Measurements from ENCODE around the gene ERICH3. TPM values are rescaled to one million over a fixed set of nuclear protein-coding genes. Genes with fewer than 3 reads are reported as not detected.

The ERICH3 gene
- total RNA-seq, 2 experiments from 2014 or later: not detected

DNA sequence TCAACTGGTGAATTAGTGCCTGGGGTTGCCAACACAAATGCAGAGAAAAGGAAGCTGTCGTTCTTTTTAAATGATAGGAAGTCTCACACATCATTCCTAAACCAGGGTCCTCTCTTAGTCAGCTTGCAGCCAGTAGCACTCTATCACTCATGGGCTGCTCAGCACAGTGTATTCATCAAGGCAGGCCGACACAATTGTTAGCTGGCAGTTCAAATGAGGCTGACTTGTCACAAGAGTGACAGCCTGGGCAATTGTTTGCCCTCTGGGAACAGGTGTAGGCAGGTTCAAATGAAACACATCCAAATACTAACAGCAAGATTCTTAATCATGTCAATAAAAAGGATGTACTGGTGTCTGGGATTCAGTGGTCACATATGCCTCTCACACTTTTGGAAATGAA lies 76.9 kb downstream of the ERICH3 start:
- ChIA-PET POLR2A (no interaction called here), CTCF (interaction anchor here (0.6 kb wide), 1 partner anchor 36 kb away, joined by 3 read pairs; no protein-coding TSS in a partner anchor)

GRCh38 chr1:74593887-74594866 lies 79.4 kb downstream of the ERICH3 start:
- POLR2A ChIA-PET: no interaction called here
- CTCF ChIA-PET: no interaction called here

- POLR2A ChIA-PET: no interaction called here
- CTCF ChIA-PET: no interaction called here
Measured at GRCh38 chr1:74592580-74593355, 80.8 kb downstream of the ERICH3 start.

DNA sequence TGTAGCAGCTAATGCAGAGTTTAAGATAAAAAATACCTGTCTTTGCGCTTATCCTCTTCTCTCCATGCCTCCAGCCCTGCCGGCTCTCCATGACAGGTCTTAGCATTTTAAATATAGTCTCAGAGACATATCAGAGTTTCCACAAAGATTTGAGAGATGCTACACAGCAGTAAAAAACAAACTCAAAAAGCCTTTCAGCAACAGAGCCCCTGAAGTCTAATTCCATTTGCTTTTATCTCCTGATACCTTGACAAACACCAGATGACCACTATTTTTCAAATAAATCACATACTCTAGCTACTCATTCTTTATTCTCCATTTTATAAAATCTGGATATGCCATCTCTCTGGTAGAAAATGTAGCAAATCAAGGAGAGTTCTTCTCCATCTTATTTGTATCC lies 81.6 kb downstream of the ERICH3 start:
- POLR2A ChIA-PET: no interaction called here
- CTCF ChIA-PET: no interaction called here

GRCh38 chr1:74590288-74590687 lies 83.3 kb downstream of the ERICH3 start:
- ChIA-PET CTCF (no interaction called here), POLR2A (no interaction called here)

GRCh38 chr1:74587888-74588287 lies 85.7 kb downstream of the ERICH3 start:
- ChIA-PET POLR2A (no interaction called here), CTCF (no interaction called here)

DNA sequence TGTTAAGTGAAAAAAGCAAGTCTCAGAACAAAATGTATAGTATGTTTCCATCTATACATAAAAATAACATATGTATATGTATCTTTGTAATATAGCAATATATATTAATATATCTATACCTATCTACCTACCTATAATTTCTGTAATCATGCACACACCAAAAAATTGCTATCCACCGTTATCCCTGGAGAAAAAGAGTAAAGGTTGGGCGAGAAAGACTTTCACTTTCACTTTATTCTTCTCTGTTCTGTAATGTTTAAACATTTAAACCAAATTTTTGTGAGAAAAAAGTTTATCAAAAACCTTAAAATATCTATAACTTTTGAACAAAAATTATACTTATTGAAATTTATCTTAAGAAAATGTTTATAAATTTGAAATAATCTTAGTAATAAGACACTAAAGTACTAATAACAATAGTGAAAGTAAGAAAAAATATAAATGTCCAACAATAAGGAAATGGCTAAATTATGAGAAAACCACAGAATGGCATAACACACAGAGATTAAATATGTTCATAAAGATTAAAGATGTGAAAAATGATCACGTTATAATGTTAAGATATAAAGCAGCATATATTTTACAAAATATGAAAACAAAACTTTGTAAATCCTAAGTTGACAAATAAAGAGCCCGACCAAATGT lies 87.2 kb downstream of the ERICH3 start:
- ChIA-PET POLR2A (no interaction called here), CTCF (no interaction called here)

GRCh38 chr1:74584185-74584584 lies 89.4 kb downstream of the ERICH3 start:
- ChIA-PET CTCF (no interaction called here), POLR2A (no interaction called here)

- ChIA-PET CTCF (no interaction called here), POLR2A (no interaction called here)
Measured at GRCh38 chr1:74583397-74583796, 90.2 kb downstream of the ERICH3 start.

GRCh38 chr1:74579425-74579824 lies 94.2 kb downstream of the ERICH3 start:
- CTCF ChIA-PET: no interaction called here
- POLR2A ChIA-PET: no interaction called here

DNA sequence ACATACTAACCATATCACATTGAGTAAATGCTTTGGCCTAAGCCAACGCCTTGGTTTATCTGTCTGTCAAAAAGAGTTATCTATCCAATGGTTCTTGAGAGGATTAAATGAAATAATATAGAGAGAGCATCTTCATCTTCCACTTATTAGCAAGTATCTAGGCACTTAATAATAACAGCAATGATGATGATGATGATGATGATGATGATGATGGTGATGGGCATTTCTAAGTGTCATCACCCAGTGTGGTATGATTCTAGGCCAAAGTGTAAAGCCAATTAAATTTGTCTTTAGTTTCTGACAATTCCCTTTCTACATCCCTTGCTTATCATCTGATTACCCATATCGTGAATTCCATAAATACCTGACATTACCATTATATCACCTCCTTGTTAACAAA lies 95.5 kb downstream of the ERICH3 start:
- CTCF ChIA-PET: no interaction called here

GRCh38 chr1:74571891-74572290 lies 101.7 kb downstream of the ERICH3 start:
- ChIA-PET POLR2A (no interaction called here), CTCF (no interaction called here)

More for the DNA sequence above, 95.5 kb downstream of the ERICH3 start:
- POLR2A ChIA-PET: no interaction called here

DNA sequence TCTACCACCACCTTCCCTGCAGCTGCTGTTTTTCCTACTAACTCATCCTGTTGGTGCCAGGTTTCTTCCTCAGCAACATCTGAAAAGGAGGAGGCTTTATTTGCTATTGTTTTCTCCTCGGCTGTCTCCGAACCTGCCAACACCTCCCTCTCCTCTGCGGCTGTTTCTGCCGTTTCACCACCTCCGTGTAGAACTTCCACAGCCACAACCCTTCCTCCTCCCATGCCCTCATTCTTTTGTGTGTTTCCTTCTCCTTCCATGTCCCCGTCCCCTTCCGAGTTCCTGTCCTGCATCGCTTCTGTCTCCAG lies 102.1 kb downstream of the ERICH3 start:
- POLR2A ChIA-PET: no interaction called here
- CTCF ChIA-PET: no interaction called here

DNA sequence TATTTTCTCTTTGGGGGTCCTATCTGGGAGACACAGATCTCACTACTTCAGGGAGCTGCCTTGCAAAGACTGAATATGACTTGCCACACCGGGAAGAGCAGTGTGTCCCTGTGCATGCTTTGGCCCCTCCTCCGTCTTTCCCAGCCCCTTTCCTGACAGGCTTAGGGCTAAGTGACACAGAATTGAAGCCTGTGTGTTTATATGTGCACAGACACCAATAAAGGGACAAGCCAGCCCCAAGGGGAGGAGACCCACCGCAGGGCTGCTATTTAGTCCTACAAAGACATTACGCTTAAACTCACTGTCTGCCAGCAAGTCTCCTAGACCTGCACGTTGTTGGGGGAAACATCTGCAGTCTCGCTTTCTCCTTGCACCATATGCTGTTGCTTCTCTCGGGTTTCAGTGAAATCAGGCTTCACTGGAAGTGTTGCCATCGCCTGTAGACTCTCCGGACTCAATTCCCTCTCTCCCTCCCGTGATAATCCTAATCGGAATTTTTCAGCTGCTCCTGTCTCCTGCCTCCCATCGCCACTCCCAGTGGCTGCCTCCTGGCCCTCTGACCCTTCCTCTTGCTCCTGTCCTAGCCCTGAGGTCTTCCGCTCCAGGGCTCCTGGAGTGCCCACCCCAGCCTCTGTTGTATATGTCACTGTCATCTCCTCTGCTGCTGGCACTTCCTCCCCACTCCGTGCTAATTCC lies 102.6 kb downstream of the ERICH3 start:
- CTCF ChIA-PET: no interaction called here
- POLR2A ChIA-PET: no interaction called here

DNA sequence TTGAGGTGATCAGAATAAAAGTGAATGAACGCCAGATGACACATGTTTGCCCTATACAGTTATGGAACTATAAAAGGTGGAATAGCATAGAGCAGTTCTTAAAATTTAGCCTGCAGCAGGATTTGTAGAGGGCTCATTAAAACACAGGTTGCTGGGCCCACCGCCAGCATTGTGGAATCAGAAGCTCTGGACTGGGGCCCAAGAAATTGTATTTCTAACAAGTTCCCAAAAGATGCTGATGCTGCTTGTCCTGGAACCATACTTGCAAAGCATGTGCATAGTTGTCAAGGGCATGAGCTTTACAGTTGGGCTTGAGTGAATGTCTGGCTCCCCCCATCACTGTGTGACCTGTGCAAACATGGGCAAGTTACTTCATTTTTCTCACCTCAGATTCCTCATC lies 123.7 kb downstream of the ERICH3 start:
- CTCF ChIA-PET: no interaction called here
- POLR2A ChIA-PET: no interaction called here

DNA sequence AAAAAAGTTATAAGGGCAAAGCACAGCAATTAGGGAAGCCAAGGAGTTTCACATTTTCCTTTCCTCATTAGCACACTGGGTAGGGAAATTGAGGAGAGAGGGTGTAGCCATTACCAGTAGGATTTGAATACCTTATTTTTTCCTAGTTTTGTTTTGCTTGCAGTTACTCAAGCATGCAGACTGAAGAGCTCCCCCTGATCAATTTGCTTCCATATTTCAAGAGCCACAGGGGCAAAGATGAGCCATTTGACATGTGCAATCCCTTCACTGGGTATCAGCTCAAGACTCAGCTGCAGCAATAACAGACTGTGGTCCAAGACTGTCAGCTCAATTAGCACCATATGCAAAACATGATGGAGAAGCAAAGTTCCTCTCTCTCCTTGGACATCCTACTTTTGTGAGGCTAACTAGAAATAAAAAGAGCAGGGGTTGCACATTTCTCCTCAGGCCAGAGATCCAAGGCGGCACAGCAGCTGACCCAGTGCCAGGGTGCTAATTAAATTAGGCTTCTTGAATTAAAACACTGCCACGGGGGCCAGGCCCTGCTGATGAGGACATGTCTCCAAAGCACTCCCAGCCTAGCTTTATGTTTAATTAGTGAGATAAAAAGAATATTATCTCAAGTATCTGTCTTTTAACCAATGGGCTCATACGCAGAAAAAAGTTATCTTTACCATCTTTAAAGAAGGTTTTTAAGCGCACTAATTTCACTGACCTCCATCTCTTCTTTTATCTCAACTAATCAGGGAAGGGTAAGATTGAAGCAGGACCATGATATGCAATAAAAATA lies 124.4 kb downstream of the ERICH3 start:
- ChIA-PET POLR2A (no interaction called here), CTCF (no interaction called here)

GRCh38 chr1:74545821-74546220 lies 127.8 kb downstream of the ERICH3 start:
- CTCF ChIA-PET: no interaction called here

DNA sequence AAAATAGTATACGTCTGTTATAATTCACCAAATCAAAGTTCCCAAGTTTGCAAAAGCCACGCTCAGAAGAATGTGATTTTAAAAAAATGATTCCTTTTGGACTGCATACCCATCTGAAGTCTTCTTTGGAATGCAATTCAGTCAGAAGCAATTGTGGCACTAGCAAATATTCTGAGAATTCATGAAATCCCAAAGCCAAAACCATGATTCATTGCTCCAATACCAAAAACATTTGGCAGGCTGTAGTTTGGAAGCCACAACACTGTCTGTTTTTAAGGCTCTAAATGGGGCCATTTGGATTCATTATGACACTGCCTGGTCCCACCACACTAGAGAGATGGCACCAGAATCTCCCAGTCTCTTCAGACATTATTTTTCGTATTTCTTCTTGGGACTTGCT lies 139.4 kb downstream of the ERICH3 start:
- ChIA-PET POLR2A (no interaction called here), CTCF (no interaction called here)

More at GRCh38 chr1:74545821-74546220, 127.8 kb downstream of the ERICH3 start:
- POLR2A ChIA-PET: no interaction called here

DNA sequence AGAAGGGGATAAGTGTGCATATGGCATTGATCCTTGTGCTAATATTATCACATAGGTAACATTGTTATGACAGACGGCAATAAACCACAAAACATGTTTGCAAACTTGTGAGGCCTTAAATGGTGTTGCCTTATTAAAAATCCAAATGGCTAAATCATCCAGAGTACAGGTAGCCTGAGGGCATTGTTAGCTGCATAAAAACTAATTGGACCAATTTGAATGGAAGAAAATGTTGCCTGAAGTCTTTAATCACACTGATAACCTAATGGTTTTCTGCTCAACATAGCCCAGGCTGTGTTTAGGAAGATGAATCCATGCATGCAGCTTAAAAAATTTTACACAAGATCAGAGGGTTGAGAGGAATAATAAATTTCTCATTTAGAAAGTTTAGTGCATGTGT lies 141.8 kb downstream of the ERICH3 start:
- POLR2A ChIA-PET: no interaction called here
- CTCF ChIA-PET: no interaction called here

- CTCF ChIA-PET: no interaction called here
- POLR2A ChIA-PET: no interaction called here
Measured at GRCh38 chr1:74530892-74531291, 142.7 kb downstream of the ERICH3 start.
